Hepatocyte (in vitro differentiated cells): ENCODE results near the gene GALNT17.

Experiments used
- EZH2 ChIP-seq: fragments of 200-600 bp; sonication (generic); IDR thresholded peaks from 2 replicates; pipeline ENCODE4 v1.6.1; 2016; ENCODE audit warnings: antibody characterized with exemption, mild to moderate bottlenecking, borderline replicate concordance
- EZH2phosphoT487 ChIP-seq: fragments of 200-600 bp; sonication (generic); IDR thresholded peaks from one replicate; pipeline ENCODE4 v1.6.1; 2018; ENCODE audit warnings: antibody characterized with exemption, mild to moderate bottlenecking, low read depth, moderate library complexity; ENCODE audit not compliant: unreplicated experiment, severe bottlenecking
- TF ChIP-seq, protein P1 (sequence below): fragments of 200-600 bp; sonication (generic); IDR thresholded peaks from 2 replicates; pipeline ENCODE4 v1.5.1; 2016; ENCODE audit warnings: antibody characterized with exemption, mild to moderate bottlenecking; ENCODE audit not compliant: poor library complexity

DNA sequence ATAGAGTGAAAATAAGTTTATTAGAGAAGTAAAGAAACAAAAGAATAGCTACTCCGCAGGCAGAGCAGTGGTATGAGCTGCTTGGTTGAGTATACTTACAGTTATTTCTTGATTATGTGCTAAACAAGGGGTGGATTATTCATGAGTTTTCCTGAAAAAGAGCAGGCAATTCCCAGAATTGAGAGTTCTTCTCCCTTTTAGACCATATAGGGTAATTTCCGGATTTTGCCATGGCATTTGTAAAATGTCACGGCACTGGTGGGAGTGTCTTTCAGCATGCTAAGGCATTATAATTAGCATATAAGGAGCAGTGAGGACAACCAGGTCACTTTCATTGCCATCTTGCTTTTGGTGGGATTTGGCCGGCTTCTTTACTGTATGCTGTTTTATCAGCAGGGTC is 25.7 kb upstream of the GALNT17 start:
- TF ChIP-seq, protein P1, sequence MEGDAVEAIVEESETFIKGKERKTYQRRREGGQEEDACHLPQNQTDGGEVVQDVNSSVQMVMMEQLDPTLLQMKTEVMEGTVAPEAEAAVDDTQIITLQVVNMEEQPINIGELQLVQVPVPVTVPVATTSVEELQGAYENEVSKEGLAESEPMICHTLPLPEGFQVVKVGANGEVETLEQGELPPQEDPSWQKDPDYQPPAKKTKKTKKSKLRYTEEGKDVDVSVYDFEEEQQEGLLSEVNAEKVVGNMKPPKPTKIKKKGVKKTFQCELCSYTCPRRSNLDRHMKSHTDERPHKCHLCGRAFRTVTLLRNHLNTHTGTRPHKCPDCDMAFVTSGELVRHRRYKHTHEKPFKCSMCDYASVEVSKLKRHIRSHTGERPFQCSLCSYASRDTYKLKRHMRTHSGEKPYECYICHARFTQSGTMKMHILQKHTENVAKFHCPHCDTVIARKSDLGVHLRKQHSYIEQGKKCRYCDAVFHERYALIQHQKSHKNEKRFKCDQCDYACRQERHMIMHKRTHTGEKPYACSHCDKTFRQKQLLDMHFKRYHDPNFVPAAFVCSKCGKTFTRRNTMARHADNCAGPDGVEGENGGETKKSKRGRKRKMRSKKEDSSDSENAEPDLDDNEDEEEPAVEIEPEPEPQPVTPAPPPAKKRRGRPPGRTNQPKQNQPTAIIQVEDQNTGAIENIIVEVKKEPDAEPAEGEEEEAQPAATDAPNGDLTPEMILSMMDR = no peak
- TF ChIP-seq EZH2phosphoT487 (no peak), EZH2 (no peak)
